ENCODE data around the gene AHCTF1.

The AHCTF1 gene

DNA sequence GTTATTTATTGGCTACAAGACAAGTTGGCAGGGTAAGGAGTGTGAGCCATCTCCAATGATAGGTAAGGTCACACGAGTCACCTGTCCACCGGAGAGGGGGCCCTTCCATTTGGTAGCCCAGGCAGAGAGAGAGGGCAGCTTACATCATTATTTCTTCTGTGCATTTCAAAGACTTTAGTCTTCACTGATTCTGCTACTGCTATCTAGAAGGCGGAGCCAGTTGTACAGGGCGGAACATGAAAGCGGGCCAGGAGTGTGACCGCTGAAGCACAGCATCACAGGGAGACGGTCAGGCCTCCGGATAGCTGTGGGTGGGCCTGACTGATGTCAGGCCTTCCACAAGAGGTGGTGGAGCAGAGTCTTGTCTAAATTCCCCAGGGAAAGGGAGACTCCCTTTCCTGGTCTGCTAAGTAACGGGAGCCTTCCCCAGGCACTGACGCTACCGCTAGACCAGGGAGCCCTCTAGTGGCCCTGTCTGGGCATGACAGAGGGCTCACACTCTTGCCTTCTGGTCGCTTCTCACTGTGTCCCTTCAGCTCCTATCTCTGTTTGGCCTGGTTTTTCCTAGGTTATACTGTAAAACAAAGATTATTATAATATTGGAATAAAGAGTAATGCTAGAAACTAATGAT lies 39.5 kb upstream of the AHCTF1 start:
- Histone ChIP-seq H3K36me3 (replicated peaks; ENCODE audit: low read depth, low read length) (peaks cover 85% of the 10 kb centered on the region), H3K4me2 (ENCODE audit: low read length) (no peak overlapping the region), H3K9ac (ENCODE audit: low read length) (no peak overlapping the region), H3K27ac (ENCODE audit: low read length) (no peak overlapping the region), H3K27me3 (ENCODE audit: low read depth, low read length) (no peaks in the 10 kb centered on the region), H3K4me1 (ENCODE audit: low read length) (no peaks in the 10 kb centered on the region), H2AFZ (ENCODE audit: low read depth, low read length) (no peak overlapping the region), H3K79me2 (ENCODE audit: low read length) (no peaks in the 10 kb centered on the region), H4K20me1 (ENCODE audit: insufficient read depth, low read length) (no peaks in the 10 kb centered on the region), H3K9me3 (ENCODE audit: insufficient read depth, low read length) (peaks cover 73% of the 10 kb centered on the region), H3K4me3 (ENCODE audit: low read length) (no peak overlapping the region)
- no peak for TF ChIP-seq EZH2phosphoT487 (IDR thresholded peaks at IDR 0.05; ENCODE audit: low read depth)
- TF ChIP-seq, protein P1, sequence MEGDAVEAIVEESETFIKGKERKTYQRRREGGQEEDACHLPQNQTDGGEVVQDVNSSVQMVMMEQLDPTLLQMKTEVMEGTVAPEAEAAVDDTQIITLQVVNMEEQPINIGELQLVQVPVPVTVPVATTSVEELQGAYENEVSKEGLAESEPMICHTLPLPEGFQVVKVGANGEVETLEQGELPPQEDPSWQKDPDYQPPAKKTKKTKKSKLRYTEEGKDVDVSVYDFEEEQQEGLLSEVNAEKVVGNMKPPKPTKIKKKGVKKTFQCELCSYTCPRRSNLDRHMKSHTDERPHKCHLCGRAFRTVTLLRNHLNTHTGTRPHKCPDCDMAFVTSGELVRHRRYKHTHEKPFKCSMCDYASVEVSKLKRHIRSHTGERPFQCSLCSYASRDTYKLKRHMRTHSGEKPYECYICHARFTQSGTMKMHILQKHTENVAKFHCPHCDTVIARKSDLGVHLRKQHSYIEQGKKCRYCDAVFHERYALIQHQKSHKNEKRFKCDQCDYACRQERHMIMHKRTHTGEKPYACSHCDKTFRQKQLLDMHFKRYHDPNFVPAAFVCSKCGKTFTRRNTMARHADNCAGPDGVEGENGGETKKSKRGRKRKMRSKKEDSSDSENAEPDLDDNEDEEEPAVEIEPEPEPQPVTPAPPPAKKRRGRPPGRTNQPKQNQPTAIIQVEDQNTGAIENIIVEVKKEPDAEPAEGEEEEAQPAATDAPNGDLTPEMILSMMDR (IDR thresholded peaks at IDR 0.05; ENCODE audit: low read depth, low read length): peak; percentile 39

DNA sequence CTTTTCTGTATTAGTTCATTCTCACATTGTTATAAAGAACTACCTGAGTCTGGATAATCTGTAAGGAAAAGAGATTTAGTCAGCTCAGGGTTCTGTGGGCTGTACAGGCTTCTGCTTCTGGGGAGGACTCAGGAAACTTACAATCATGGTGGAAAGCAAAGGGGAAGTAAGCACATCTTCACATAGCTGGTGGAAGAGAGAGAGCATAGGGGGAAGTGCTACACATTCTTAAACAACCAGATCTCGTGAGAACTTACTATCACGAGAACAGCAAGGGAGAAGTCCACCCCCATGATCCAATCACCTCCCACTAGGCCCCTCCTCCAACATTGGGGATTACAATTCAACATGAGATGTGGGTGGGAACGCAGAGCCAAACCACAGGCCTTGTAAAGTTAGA lies 37.9 kb upstream of the AHCTF1 start:
- Histone ChIP-seq H3K9ac (ENCODE audit: low read length) (no peak overlapping the region), H3K9me3 (ENCODE audit: insufficient read depth, low read length) (peaks cover 57% of the 10 kb centered on the region), H2AFZ (ENCODE audit: low read depth, low read length) (no peak overlapping the region), H3K36me3 (replicated peaks; ENCODE audit: low read depth, low read length) (peaks cover 79% of the 10 kb centered on the region), H3K4me3 (ENCODE audit: low read length) (no peak overlapping the region), H3K4me1 (ENCODE audit: low read length) (no peaks in the 10 kb centered on the region), H3K27me3 (ENCODE audit: low read depth, low read length) (no peaks in the 10 kb centered on the region), H4K20me1 (ENCODE audit: insufficient read depth, low read length) (no peaks in the 10 kb centered on the region), H3K4me2 (ENCODE audit: low read length) (no peak overlapping the region), H3K79me2 (ENCODE audit: low read length) (no peaks in the 10 kb centered on the region), H3K27ac (ENCODE audit: low read length) (no peak overlapping the region)
- TF ChIP-seq, protein P1 (IDR thresholded peaks at IDR 0.05; ENCODE audit: low read depth, low read length): no peak
- TF ChIP-seq EZH2phosphoT487 (IDR thresholded peaks at IDR 0.05; ENCODE audit: low read depth): no peak

DNA sequence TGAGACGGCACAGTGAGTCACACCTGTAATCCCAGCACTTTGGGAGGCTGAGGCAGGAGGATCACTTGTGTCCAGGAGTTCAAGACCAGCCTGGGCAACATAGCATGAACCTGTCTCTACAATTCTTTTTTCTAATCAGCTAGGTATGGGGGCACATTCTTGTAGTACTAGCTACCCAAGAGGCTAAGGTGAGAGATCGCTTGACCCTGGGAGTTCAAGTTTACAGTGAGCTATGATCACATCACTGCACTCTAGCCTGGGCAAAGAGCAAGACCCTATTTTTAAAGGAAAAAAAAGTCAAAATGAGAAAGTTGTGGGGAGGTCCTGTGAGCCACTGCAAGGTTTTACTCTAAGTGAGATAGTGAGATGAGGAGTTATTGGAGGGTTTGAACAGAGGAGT lies 34.8 kb upstream of the AHCTF1 start:
- H3K4me2 ChIP-seq (ENCODE audit: low read length): no peak overlapping the region
- no peak overlapping the region for H3K9ac ChIP-seq (ENCODE audit: low read length)
- H3K4me3 ChIP-seq (ENCODE audit: low read length): no peak overlapping the region
- H3K27ac ChIP-seq (ENCODE audit: low read length): no peak overlapping the region
- peaks cover 18% of the 10 kb centered on the region for H3K4me1 ChIP-seq (ENCODE audit: low read length)
- no peaks in the 10 kb centered on the region for H3K27me3 ChIP-seq (ENCODE audit: low read depth, low read length)
- no peaks in the 10 kb centered on the region for H4K20me1 ChIP-seq (ENCODE audit: insufficient read depth, low read length)
- no peak overlapping the region for H2AFZ ChIP-seq (ENCODE audit: low read depth, low read length)
- H3K36me3 ChIP-seq (replicated peaks; ENCODE audit: low read depth, low read length): peaks cover 75% of the 10 kb centered on the region
- TF ChIP-seq, protein P1 (IDR thresholded peaks at IDR 0.05; ENCODE audit: low read depth, low read length): no peak
- no peak for TF ChIP-seq EZH2phosphoT487 (IDR thresholded peaks at IDR 0.05; ENCODE audit: low read depth)
- peaks cover 58% of the 10 kb centered on the region; the same call in 1 of the 2 replicates for H3K9me3 ChIP-seq (ENCODE audit: insufficient read depth, low read length)
- no peaks in the 10 kb centered on the region for H3K79me2 ChIP-seq (ENCODE audit: low read length)

DNA sequence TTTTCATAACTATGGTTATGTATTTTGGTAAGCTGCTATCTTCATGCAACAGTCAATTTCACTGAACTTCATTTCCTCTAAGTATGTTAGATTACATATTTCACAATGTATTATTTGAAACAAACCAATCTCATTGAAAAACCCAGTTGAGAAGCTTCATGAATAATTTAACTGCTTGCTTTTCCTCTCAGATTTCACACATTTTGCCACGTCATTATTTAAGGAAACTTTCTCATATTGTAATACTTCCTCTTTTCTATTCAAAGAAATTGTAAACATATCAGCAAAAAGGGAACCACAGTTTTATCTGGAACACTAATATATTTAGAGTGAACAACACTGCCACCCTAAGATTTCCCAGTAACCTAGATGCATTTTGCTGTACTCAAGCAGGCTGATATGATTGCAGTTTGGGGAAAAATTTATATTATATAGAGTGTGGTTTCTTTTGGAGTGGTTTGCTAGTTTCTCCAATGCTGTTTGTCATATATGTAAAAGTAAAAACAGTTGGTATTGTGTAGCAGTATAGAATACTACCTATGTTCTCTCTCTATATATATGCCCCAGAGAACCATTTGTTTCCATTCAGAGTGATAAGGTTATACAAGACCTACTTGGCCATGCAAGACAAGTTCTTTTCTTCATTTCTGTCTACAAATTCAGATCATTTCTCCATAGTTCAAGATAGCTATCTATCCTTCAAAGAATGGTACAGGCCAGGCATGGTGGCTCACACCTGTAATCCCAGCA lies 28.4 kb upstream of the AHCTF1 start:
- Histone ChIP-seq H3K4me2 (ENCODE audit: low read length) (peak overlapping the region; percentile 53), H3K4me3 (ENCODE audit: low read length) (peak overlapping the region; percentile 31; the same call in 1 of the 2 replicates), H3K4me1 (ENCODE audit: low read length) (peaks cover 37% of the 10 kb centered on the region), H3K36me3 (replicated peaks; ENCODE audit: low read depth, low read length) (peaks cover 48% of the 10 kb centered on the region), H3K9ac (ENCODE audit: low read length) (peak overlapping the region; percentile 20; the same call in 1 of the 2 replicates), H3K79me2 (ENCODE audit: low read length) (no peaks in the 10 kb centered on the region), H3K9me3 (ENCODE audit: insufficient read depth, low read length) (peaks cover 16% of the 10 kb centered on the region; the same call in 1 of the 2 replicates), H4K20me1 (ENCODE audit: insufficient read depth, low read length) (0 out of 2 replicates have a peak, but pooled peaks cover 3% of the 10 kb centered on the region), H3K27ac (ENCODE audit: low read length) (peak overlapping the region; percentile 72), H2AFZ (ENCODE audit: low read depth, low read length) (no peak overlapping the region), H3K27me3 (ENCODE audit: low read depth, low read length) (no peaks in the 10 kb centered on the region)
- TF ChIP-seq EZH2phosphoT487 (IDR thresholded peaks at IDR 0.05; ENCODE audit: low read depth): no peak
- TF ChIP-seq, protein P1 (IDR thresholded peaks at IDR 0.05; ENCODE audit: low read depth, low read length): peak; percentile 55

Measured in OCI-LY3 (cell line).